ENCODE results near the gene ABCD2.
"Not testable (repeated sequence)": the region's sequence is repeated elsewhere in the genome, so short reads cannot be mapped to it uniquely, and the experiment has no call there.

ABCD2 gene

GRCh38 chr12:39533951-39534350 is 85.7 kb downstream of the ABCD2 start:
- no peak for TF ChIP-seq POLR2A (IDR thresholded peaks at IDR 0.05; ENCODE audit: low read length)
- no peak for TF ChIP-seq GATA1 (IDR thresholded peaks at IDR 0.05; ENCODE audit: low read depth, low read length)
- no peak for DNase-seq

- TF ChIP-seq POLR2A (IDR thresholded peaks at IDR 0.05; ENCODE audit: low read length) (no peak), GATA1 (IDR thresholded peaks at IDR 0.05; ENCODE audit: low read depth, low read length) (no peak)
- no peak for DNase-seq
These were observed 87.2 kb downstream of the ABCD2 start for GRCh38 chr12:39532448-39532847.

GRCh38 chr12:39526974-39527373 is 92.6 kb downstream of the ABCD2 start:
- DNase-seq = no peak
- TF ChIP-seq POLR2A (IDR thresholded peaks at IDR 0.05; ENCODE audit: low read length) = no peak
- TF ChIP-seq GATA1 (IDR thresholded peaks at IDR 0.05; ENCODE audit: low read depth, low read length) = no peak

GRCh38 chr12:39522167-39522566 is 97.4 kb downstream of the ABCD2 start:
- not testable (repeated sequence) for DNase-seq

- DNase-seq = no peak
- TF ChIP-seq GATA1 (IDR thresholded peaks at IDR 0.05; ENCODE audit: low read depth, low read length) (no peak), POLR2A (IDR thresholded peaks at IDR 0.05; ENCODE audit: low read length) (no peak)
These were observed 109.6 kb downstream of the ABCD2 start for GRCh38 chr12:39510001-39510400.

- TF ChIP-seq GATA1 (IDR thresholded peaks at IDR 0.05; ENCODE audit: low read depth, low read length) (no peak), POLR2A (IDR thresholded peaks at IDR 0.05; ENCODE audit: low read length) (no peak)
These were observed 114.0 kb downstream of the ABCD2 start for GRCh38 chr12:39505554-39505953.

GRCh38 chr12:39505023-39505422 is 114.6 kb downstream of the ABCD2 start:
- no peak for DNase-seq
- TF ChIP-seq POLR2A (IDR thresholded peaks at IDR 0.05; ENCODE audit: low read length) (no peak), GATA1 (IDR thresholded peaks at IDR 0.05; ENCODE audit: low read depth, low read length) (no peak)

More at GRCh38 chr12:39505554-39505953, 114.0 kb downstream of the ABCD2 start:
- no peak for DNase-seq

GRCh38 chr12:39503439-39503838 is 116.2 kb downstream of the ABCD2 start:
- DNase-seq = no peak
- no peak for TF ChIP-seq GATA1 (IDR thresholded peaks at IDR 0.05; ENCODE audit: low read depth, low read length)
- no peak for TF ChIP-seq POLR2A (IDR thresholded peaks at IDR 0.05; ENCODE audit: low read length)

GRCh38 chr12:39502726-39503125 is 116.9 kb downstream of the ABCD2 start:
- TF ChIP-seq GATA1 (IDR thresholded peaks at IDR 0.05; ENCODE audit: low read depth, low read length) (no peak), POLR2A (IDR thresholded peaks at IDR 0.05; ENCODE audit: low read length) (no peak)
- no peak for DNase-seq

All from erythroblast (primary cell).